ENCODE results near the gene FGFR1OP2.

The FGFR1OP2 gene

DNA sequence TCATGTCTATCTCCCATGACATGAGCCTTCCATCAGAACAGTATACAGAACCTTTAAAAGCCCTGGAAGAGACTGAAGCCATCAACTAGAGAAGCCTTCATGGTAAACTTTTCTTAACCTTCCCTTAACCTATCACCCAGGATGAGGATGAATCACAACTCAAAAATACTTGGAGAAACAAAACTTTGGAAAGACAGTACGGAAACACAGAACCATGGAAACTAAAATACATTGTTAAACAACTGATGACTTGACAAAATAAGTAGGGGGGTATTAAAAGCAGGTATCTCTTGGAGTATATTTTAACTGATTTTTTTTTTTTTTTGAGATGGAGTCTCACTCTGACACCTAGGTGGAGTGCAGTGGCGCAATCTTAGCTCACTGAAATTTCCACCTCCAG is 67.2 kb downstream of the FGFR1OP2 start:
- DNase-seq: no peak

DNA sequence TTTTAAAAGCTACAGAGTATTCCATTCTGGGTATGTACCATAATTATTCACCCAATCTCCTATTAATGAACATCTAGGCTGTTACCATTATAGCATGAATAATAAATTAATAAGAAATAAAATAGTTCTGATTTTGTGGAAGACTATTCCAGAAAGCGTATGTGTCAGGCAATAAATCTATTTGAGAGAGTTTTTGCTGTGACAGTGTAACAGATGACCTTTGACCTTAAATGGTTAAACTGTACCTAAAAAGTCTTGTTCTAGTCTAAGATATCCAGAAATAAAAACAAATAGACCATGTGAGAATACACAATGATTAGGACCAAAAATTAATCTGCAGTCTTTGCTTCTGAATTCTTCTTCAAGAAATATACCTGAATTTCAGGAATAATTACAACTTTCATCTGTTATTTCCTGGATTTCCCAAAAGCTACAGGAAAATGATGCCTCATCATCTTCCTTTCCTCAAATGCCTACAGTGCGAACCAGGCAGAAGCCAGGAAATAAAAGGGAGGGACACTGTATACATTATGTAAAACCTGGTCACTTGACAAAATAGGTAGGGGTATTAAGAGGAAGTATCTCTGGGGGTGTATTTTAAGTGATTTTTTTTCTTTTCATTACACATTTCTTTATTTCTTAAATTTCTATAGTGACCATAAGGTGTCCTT is 68.7 kb downstream of the FGFR1OP2 start:
- no peak for DNase-seq

DNA sequence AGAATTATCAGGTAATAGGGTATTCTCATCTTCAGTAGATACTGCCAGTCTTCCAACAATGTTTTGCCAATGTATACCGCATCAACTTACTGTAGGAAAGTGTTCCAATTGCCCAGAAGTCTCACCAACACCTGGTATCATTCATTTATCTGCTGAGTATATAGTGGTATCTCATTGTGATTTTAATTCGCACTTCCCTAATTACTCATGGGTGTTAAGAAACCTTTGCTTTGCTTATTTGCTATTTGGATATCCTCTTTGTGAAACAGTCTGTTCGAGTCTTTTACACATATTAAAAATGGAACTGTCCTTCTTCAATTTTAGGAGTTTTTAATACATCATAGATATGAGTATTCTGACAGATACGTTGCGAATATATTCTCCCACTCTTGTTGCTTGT is 69.8 kb downstream of the FGFR1OP2 start:
- no peak for DNase-seq

DNA sequence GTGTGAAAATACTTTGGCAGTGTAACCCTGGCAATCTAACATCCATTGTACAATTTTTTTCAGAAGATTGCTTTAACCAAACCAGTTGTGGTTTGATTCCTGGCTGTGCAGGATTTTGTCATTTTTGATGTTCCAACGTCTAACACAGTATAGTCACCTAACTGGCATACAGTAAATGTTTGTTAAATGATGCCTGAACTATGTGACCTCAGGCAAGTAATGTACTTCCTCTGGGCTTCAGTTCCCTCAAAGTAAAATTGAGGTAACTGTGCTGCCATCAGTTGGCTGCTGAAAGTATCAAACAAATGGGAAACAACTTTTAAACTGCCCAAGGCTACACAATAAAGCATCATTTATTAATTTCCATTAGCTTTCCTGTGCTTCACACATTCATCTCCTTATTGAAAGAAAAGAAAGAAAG is 71.6 kb downstream of the FGFR1OP2 start:
- no peak for DNase-seq

DNA sequence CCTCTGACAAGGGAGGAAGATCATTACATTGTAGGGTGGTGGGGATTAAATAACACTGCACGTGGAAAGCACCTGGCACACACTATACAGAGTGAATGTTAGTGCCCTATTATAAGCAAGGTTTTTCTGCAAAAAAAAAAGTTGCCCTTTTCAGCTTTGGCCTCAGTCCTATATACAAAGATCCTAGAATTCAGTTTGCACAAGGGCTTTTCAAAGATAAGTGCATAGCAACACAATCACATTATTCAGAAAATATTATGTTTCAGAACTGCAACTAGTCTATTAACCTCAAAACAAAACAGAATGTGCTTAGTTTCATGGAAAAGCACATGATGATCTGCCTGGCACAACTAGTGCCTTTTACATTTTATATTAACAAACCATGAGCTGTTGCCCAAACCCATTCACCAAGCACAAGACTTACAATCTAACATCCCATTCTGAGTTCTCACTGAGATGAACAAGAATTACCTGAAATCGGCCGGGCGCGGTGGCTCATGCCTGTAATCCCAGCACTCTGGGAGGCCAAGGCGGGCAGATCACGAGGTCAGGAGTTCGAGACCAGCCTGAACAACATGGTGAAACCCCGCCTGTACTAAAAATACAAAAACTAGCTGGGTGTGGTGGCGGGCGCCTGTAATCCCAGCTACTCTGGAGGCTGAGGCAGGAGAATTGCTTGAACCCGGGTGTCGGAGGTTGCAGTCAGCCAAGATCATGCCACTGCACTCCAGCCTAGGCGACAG is 74.1 kb downstream of the FGFR1OP2 start:
- DNase-seq: no peak

DNA sequence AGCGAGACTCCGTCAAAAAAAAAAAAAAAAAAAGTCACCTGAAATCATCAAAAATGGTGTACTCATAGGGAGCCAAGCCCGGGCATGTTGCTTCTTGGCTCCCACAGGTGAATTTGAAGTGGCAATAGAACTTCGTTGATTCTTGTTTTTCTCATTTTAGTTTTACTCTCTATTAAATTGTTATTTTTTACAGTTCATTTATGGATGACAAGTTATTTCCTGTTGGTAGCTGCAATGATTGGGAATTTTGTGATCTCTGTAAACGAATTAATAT is 74.6 kb downstream of the FGFR1OP2 start:
- no peak for DNase-seq

DNA sequence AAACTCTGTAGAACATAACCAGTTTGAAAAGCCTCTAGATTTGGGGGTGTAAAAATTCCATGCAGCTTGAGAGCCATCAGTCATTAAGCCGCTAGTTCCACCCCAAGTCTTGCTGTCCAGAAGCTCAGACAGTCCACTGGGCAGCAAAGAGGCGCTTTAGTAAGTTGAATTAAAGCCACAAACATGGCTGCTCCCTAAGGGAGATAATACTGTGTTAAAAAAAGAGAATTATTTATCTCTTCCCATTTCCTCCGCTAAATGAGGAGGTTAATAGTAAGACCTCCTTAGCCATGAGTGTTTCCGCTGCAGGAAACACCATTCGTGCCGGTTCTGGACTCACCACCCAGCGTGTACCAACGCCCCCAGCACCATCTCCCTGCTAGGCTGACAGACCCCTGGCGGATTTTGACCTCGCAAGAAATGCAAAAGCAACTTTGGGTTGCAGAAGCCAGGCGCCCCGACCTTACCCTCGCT is 75.4 kb downstream of the FGFR1OP2 start:
- DNase-seq: no peak

DNA sequence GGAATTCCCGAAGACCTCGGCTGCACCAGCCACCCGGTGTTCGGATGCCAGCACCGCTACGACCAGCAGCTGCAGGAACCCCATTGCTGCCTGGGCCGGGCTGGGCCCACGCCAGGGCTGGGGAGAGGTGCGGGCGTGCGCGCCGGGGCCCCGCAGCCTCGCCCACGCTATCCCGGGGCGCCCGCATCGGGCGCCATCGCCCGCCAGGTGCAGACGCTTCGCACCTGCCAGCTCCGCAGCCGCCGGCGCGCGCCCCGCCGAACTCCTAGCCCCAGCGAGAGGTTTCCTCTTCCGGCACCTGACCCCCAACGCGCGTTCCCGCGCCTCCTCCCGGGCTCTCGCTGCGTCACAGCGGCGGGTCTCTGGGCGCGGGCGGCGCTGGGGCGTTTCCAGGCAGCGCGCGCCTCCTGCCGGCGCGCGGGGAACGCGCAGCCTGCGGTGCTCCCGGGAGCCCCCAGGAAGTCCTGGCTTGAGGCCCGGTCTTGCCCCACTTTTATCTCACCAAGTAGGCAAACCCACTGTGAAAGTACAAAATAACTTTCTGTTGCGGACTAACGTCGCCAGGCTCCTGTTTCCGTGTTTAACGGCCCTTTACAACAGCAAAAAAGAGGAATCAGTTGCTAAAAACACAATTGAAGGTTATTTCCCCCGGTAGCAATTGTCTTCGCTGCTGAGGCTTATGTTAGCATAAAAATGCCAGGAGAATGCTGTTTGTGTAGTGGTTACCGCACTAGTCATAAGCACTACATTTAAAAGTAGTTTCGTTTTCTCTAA is 76.0 kb downstream of the FGFR1OP2 start, which contains the start of gene TM7SF3:
TSS of gene TM7SF3 (minus strand) at position 300 of the 774 bp plus-strand sequence. CDS start at position 84, 216 bp downstream.
- DNase-seq: peak; percentile 94

DNA sequence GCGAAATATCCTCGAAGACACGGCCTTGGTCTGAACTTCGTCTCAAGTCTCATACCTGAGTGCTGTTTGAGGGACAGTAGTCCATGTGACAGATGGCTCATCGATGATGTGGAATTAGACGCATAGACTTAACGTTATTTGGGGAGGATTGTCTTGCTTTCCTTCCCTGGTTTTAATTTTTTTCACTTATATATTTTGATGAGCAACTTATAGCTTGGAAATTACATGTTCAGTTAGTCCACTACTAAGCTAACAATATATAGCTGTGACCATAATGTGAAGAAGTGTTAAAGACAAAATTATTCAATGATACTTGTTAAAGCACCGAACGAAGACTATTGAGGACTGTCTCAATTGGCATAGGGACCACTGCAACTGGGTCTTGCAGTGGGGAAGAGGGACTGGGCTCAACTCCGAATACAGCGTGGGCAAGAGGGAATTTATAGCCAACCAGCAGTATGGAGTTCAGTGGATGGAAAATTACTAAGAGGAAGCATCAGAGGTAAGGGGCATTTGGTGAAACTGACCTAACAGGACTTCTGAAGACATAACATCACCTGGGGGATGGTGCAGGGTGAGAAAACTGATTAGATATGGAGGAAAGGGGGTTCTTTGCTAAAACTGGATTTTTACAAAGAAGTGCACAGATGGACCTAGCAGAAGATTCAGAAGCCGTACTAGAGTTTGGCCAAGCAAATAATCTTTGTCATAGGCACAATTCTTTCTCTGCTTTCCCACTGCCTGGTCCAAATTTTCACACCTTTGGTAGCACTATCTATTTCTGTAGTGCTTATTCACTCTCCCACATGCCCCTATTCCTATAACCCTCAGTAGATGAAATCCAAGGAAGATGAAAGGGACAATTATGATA is 76.8 kb downstream of the FGFR1OP2 start:
- DNase-seq: no peak

DNA sequence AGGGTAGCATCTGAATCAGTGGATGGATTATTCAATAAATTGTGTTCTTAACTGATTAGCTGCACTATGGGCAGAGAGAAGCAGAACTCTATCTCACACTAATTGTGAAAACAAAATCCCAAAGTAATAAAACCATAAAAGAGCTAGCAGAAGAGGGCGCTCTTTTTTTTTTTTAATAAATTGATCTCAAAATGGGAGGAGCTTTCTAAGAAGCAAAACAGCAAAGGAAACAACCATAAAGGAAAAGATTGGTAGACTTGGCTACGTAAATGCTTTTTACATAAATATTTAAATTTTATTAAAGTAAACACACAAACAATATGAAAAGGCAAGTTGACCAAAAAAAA is 77.4 kb downstream of the FGFR1OP2 start:
- no peak for DNase-seq

All from activated effector memory CD4-positive, alpha-beta T cell treated with Interleukin-2 at 50 U/mL for 16 hours (primary cell).